Prostate gland (tissue), 2 donors: Measurements from ENCODE around the gene GOSR2. TPM values are rescaled to one million over a fixed set of nuclear protein-coding genes. Genes with fewer than 3 reads are reported as not detected.

Source experiments
- DNase-seq: peaks from one replicate; pipeline ENCODE4 v3.0.0-alpha.2; 2019; ENCODE audit warnings: low spot score
- H3K27ac ChIP-seq, 2 donors: fragments of 200-600 bp; sonication (generic); 2 replicates each; pipeline ENCODE4 v1.5.1; 2017 to 2019
- H3K27me3 ChIP-seq: fragments of 200-600 bp; sonication (generic); replicated peaks from 2 replicates; pipeline ENCODE4 v1.5.1; 2019; ENCODE audit not compliant: insufficient read depth
- H3K36me3 ChIP-seq, 2 donors: fragments of 200-600 bp; sonication (generic); 1 replicate in 1 of 2; 2 replicates in 1 of 2; pipeline versions ENCODE4 v1.5.1 to v1.8.1; 2017 to 2019
- H3K4me1 ChIP-seq: fragments of 200-600 bp; sonication (generic); replicated peaks from 2 replicates; pipeline ENCODE4 v1.5.1; 2019
- H3K4me3 ChIP-seq, 2 donors: fragments of 200-600 bp; sonication (generic); 2 replicates each; pipeline ENCODE4 v1.5.1; 2017 to 2019
- H3K9me3 ChIP-seq: fragments of 200-600 bp; sonication (generic); 2 replicates; pipeline ENCODE4 v1.5.1; 2017
- POLR2A ChIP-seq: fragments of 450-650 bp; IDR thresholded peaks from one replicate; pipeline ENCODE4 v1.6.1; 2016; ENCODE audit warnings: antibody characterized with exemption, mild to moderate bottlenecking
- POLR2AphosphoS5 ChIP-seq: sonication (generic); formaldehyde crosslinking; IDR thresholded peaks from one replicate; pipeline ENCODE4 v1.6.1; 2017; ENCODE audit warnings: antibody characterized with exemption
- WGBS: methylation state at CpG from one replicate; pipeline ENCODE4 v1.1.5; 2018; 5-methylcytosine and 5-hydroxymethylcytosine counted together
- intact Hi-C: fragments of 100-400 bp; cut with DNase I; formaldehyde crosslinking; loops from one replicate; pipeline ENCODE4 v1.14.2; 2022
- total RNA-seq, 2 donors: library from RNA; depleted of rRNA; stranded (reverse); fragments of >200 nt; gene quantifications; one replicate each; pipeline ENCODE4 v1.1.0, GENCODE V29; 2016
- TF ChIP-seq, protein P1 (sequence below), 4 experiments: fragments of 200-600 bp in 2 of 4; fragments of 450-650 bp in 2 of 4; sonication (generic) in 2 of 4; IDR thresholded peaks; 1 replicate in 3 of 4; 2 replicates in 1 of 4; pipeline ENCODE4 v1.5.1; 2016 to 2019; ENCODE audit warnings: antibody characterized with exemption in 4 of 4, mild to moderate bottlenecking in 2 of 4, moderate library complexity in 2 of 4

GOSR2 gene
- total RNA-seq, 2 donors from 2014 or later, result 40.0 to 61.4 TPM

GRCh38 chr17:46940692-46941404 lies 17.9 kb downstream of the GOSR2 start:
- intact Hi-C loops, result loop anchor here (5.0 kb wide), 2 partner anchors 61 to 99 kb away; no protein-coding TSS in a partner anchor
- H3K27ac ChIP-seq, result no peak overlapping the region
- DNase-seq, result peak; percentile 60
- H3K36me3 ChIP-seq, result peaks cover 3 to 9% of the 10 kb centered on the region in 2 donors
- no peaks in the 10 kb centered on the region for H3K9me3 ChIP-seq
- no peaks in the 10 kb centered on the region for H3K27me3 ChIP-seq
- H3K4me1 ChIP-seq, result peaks cover 6% of the 10 kb centered on the region
- WGBS, result 36% methylated on average over 7 of the region's 7 CpGs
- H3K4me3 ChIP-seq, result no peak overlapping the region
- no peak for TF ChIP-seq POLR2A
- TF ChIP-seq, protein P1, sequence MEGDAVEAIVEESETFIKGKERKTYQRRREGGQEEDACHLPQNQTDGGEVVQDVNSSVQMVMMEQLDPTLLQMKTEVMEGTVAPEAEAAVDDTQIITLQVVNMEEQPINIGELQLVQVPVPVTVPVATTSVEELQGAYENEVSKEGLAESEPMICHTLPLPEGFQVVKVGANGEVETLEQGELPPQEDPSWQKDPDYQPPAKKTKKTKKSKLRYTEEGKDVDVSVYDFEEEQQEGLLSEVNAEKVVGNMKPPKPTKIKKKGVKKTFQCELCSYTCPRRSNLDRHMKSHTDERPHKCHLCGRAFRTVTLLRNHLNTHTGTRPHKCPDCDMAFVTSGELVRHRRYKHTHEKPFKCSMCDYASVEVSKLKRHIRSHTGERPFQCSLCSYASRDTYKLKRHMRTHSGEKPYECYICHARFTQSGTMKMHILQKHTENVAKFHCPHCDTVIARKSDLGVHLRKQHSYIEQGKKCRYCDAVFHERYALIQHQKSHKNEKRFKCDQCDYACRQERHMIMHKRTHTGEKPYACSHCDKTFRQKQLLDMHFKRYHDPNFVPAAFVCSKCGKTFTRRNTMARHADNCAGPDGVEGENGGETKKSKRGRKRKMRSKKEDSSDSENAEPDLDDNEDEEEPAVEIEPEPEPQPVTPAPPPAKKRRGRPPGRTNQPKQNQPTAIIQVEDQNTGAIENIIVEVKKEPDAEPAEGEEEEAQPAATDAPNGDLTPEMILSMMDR (IDR thresholded peaks at IDR 0.05), result peak; percentile 26 to 72 (median 58)

DNA sequence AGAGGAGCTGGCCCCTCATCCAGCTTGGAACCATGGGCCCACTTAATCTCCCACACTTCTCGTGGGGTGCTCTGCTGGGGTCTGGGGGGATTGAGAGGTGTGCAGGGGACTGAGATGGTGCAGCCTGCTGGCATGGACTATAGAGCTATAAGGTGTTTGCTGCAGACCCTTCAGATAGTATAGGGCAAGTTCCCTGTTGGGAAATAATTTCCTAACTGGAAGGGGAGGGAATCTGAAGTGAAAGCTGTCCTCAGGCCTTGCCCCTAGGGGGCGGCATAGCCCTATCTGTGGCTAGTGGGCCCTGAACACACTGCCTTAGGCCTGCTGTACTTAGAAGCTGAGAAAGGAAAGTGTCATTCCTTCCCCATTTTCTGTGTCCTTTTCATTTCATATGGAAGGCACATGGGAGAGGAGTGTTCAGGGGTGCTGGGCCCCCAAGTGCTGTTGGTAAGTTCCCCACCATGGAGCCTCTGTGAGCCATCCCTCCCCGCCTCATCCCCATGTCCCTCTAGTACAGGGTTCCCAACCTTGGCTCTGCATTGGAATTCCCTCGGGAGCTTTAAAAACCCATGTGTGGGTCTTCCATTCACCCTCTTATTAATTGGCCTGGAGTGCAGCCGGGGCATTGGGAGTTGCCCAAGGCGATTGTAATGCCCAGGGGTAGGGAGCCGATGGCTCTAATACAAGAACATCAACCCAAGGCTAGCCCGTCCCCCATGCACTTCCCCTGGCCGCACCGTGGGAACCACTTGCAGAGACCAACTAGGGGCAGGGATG lies 19.7 kb downstream of the GOSR2 start:
- no peak overlapping the region for H3K27ac ChIP-seq
- H3K27me3 ChIP-seq, result no peaks in the 10 kb centered on the region
- 65% methylated on average over 10 of the region's 10 CpGs for WGBS
- no peak overlapping the region for H3K4me3 ChIP-seq
- no peaks in the 10 kb centered on the region for H3K36me3 ChIP-seq
- DNase-seq, result peak; percentile 42
- H3K4me1 ChIP-seq, result peaks cover 6% of the 10 kb centered on the region
- intact Hi-C loops, result loop anchor here (5.0 kb wide), 2 partner anchors 60 to 100 kb away; no protein-coding TSS in a partner anchor
- H3K9me3 ChIP-seq, result no peaks in the 10 kb centered on the region
- TF ChIP-seq, protein P1 (IDR thresholded peaks at IDR 0.05), result peak; percentile 34 to 75 (median 70)
- no peak for TF ChIP-seq POLR2A
- peak; percentile 9 for TF ChIP-seq POLR2AphosphoS5

GRCh38 chr17:46943218-46943500 lies 20.2 kb downstream of the GOSR2 start:
- DNase-seq, result no peak
- no peak for TF ChIP-seq POLR2A
- TF ChIP-seq, protein P1 (IDR thresholded peaks at IDR 0.05), result no peak
- TF ChIP-seq POLR2AphosphoS5, result no peak
- Histone ChIP-seq H3K36me3 (no peaks in the 10 kb centered on the region), H3K4me1 (peaks cover 6% of the 10 kb centered on the region), H3K27me3 (no peaks in the 10 kb centered on the region), H3K4me3 (no peak overlapping the region), H3K9me3 (no peaks in the 10 kb centered on the region), H3K27ac (no peak overlapping the region)
- intact Hi-C loops, result loop anchor here (5.0 kb wide), 2 partner anchors 59 to 101 kb away; no protein-coding TSS in a partner anchor
- WGBS, result 40% methylated on average over 2 of the region's 2 CpGs

DNA sequence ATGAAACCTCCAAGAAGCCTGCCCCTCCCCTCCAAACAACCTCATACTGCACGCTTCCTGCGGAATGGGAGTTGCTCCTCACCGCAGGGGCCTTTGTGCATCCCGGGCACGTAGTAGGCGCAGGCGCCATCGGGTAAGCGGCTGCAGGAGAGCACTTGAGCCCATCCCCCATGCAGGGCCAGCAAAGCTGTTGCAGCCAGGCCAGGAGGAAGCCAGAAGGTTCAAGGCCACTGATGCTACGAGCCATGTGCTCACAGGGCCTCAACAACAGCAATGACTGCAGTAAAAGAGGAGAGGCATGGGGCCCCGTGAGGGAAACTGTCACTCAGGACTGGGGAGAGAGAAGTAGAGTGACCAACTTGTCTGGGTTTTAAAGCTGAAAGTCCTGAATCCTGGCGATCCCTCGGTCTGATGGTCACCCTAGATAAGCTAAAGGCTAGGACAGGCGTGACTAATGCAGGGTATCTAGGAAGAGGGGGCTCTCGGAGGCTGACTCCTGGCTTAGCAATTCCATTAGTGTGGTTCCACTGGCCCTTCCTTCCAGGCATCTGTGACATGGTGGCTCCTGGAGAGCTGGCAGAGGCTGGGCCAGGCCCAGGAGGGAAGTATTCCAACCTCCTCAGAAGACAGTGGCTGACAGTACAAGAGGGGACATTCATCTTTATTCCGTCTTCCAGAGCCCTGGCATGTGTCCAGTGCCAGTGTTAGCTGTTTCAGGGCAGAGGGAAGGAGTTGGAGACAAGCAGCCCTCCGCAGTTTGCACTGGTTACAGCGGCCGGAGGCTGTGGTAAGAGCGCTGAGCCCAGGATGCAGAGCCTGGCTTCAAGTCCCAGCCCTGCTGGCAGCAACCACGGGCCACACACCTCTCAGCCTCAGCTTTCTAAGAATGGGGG lies 20.8 kb downstream of the GOSR2 start:
- intact Hi-C loops, result loop anchor here (5.0 kb wide), 2 partner anchors 59 to 101 kb away; no protein-coding TSS in a partner anchor
- H3K27ac ChIP-seq, result no peak overlapping the region
- no peaks in the 10 kb centered on the region for H3K9me3 ChIP-seq
- no peak for TF ChIP-seq POLR2AphosphoS5
- TF ChIP-seq, protein P1 (IDR thresholded peaks at IDR 0.05), result no peak
- H3K4me3 ChIP-seq, result no peak overlapping the region
- H3K27me3 ChIP-seq, result no peaks in the 10 kb centered on the region
- H3K4me1 ChIP-seq, result peaks cover 6% of the 10 kb centered on the region
- 14% methylated on average over 21 of the region's 21 CpGs for WGBS
- no peaks in the 10 kb centered on the region for H3K36me3 ChIP-seq
- DNase-seq, result no peak
